Fibroblast of skin of left quadriceps (primary cell): Measurements from ENCODE around the gene KIDINS220.

Experiments
- DNase-seq, 2 experiments: peaks; one replicate each; pipeline ENCODE4 v3.0.0-alpha.2; 2013; ENCODE audit warnings: low read depth in 2 of 2

The KIDINS220 gene

GRCh38 chr2:8836971-8837794 is at the start of gene KIDINS220:
Gene KIDINS220 (minus strand): TSS chr2:8837613. CDS start chr2:8827093, 10,520 bp downstream.
- DNase-seq, result peak; percentile 58 to 65

GRCh38 chr2:8886876-8887275 is 49.5 kb upstream of the KIDINS220 start:
- DNase-seq, result no peak

DNA sequence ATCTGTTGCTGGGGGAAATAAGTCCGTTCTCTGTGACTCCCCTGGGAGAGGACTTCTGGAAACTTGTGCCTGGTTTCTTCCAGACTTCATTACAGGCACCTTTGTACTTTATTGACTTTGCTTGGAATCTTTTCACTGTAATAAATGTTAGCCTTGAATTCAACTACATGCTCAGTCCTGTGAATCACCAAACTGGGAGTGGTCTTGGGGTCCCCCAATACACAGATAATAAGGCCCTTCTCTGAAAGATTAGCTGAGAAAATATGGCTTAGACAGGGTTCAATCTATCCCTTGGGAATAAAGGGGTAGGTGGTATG is 48.7 kb upstream of the KIDINS220 start:
- DNase-seq, result no peak

DNA sequence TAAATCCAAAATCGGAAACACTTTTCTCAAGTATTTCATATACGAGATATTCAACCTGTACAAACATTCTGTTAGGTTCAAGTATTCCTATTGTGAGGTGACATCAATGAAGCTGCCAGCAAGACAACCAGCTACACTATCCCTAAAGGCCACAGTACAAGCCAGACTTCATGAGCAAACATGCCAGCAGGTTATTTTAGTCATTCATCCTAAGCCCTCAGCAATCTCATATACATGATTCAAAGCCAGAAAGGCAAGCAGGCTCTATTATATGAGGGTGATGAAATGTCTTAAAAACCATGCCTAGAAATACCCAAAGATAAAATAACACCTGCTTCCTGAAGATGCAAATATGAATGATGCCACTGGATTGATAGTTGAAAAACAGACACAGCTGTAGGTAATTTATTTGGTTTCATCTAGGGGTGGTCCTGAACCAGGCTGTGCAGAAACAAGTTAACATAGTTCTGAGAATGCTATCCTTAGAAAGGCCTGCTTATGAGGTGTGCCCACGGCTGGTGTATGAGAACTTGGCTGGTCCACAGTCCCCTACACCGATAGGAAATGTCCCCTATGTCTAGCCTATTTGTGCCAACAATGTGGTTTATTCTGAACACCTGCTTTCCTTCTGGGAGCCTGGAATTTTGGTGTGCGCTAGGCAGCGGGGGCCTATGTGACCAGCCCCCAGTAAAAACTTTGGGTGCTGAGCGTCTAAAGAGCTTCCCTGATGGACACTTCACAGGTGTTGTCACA is 48.2 kb upstream of the KIDINS220 start:
- DNase-seq, result no peak

DNA sequence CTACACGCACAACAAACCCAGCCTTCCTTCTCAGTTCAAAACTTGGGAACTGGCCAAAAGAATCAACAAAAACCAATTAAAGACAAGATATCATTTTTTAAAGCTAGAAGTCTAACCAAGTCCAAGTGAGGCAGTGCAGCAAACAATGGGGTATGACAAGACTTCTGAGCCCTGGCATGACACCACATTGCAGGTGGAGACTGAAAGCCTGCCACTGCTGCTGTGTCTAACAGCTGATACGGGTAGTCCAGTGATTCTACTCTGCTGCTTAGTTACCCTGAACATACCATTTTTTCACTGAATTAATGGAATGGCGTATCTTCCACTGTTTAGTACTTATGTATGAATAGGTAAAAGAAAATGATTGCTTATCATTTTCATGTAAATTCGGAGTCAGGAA is 47.4 kb upstream of the KIDINS220 start:
- DNase-seq, result no peak

DNA sequence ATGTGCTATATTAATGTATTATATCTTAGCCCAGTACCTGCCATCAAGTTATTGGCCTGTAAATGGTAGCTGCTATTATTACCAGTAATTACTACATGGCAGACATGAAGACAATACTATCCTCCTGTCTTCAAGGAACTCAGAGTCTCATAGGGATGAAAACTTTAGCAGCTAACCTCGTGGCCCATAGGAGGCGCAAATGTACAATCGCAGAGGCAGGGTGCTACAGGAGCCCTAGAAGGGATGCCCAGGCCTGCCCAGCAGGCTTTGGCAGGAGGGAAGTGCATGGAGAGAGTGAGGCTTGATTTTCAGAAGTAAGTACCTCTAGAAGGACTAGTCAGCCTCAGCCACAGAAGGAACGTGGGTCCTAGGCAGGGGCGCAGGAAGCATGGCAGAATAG is 44.7 kb upstream of the KIDINS220 start:
- DNase-seq, result no peak

DNA sequence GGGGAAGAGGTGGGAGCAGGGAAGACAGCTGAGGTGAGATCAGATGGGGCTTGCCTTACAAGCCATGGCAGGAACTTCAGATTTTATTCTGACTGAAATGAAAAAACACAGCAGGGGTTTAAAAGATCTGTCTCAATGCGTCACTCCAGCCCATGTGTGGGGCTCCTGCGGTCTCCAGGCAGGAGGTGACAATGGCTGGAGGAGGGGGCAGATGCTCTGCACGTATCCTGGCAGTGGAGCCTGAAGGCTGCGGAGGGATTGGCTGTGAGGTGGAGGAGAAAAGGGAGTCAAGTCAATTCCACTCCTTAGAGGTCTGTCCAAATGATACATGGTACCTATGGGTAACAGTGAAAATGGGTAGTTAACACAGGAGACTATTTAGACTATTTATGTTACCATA is 40.5 kb upstream of the KIDINS220 start:
- no peak for DNase-seq

- DNase-seq, result no peak
Measured at GRCh38 chr2:8877332-8877731, 39.9 kb upstream of the KIDINS220 start.

DNA sequence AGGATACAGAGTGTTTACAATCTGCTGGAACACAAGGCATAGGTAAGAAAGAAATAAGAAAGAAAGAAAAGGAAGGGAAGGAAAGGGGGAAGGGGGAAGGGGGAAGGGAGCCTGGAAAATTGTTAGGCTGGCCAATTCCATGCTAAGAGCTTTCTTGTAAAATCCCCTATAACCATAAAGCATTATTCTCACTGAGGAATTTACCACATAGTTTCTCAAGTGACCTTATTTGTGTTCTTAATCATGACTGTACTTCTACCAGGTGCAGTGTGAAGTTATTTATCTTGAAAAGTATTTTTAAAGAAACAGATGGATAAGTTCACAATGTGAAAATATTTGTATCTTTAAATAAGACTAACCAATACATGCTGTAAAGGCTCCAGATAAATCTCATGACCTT is 39.2 kb upstream of the KIDINS220 start:
- no peak for DNase-seq

GRCh38 chr2:8872821-8873432 is 35.5 kb upstream of the KIDINS220 start:
- DNase-seq, result peak; percentile 34 to 36

GRCh38 chr2:8870441-8870840 is 33.0 kb upstream of the KIDINS220 start:
- DNase-seq, result no peak

DNA sequence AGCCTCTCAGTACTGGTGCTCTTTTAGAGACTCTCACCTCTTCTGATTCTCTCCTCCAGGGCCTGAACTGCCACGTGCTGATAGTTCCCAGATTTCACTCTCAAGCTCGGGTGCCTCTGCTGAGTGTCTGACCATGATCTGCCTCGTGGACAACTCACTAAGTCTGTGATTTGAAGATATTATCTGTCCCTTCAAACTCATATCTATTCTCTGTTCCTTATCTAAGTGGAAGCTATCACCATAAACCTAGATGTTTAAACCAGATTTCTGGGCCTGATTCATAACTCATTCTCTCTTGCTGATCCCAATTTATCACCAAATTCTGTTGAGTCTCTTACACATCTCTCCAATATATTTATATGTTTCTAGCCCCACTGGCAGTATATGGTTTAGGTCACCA is 29.9 kb upstream of the KIDINS220 start:
- DNase-seq, result no peak

DNA sequence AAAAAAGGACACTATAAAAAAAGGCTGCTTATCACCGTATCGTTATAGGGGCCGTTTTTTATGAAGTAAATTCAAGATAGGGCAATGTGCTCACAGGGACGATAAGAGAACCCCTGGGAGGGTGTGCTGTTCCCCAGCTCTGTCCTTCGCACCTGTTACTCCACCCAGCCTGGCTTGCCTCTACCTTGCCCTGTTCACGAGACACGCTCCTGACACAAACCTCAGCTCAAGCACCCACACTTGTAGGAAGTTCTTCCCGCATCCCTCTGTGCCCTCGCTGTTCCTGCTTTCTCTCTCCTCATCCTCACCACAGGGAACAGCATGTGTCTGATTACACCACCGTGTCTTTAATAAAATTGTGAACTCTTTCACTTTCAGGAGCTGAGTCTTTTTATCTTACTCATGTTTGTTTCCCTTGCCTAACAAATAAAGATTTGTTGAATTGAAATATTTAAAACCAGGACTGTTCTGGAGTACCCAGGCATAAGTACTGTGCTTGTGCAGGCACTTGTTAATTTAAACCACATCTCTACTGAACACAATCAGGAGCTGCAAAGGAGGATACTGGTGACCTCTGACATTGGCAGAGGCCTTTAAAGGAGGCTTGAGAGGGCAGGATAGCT is 26.0 kb upstream of the KIDINS220 start:
- DNase-seq, result no peak

- no peak for DNase-seq
Measured at GRCh38 chr2:8862230-8862629, 24.8 kb upstream of the KIDINS220 start.

DNA sequence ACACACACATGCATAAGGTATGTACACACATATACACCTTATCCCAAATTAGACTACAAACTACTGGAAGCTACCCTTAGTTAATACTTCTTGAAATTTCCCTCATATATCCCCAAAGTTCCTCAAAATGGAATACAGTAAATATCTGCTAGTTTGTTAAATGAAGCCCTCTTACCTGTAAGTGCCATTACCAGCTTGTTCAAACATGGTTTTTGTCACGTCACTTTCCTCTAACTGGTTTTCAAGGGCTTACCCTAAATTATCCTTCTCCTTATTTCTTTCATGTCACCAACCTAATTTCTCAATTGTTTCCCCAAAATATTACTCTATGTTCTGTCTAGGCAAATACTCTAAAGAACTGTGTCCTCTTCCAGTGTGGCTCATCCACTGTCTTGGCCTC is 24.4 kb upstream of the KIDINS220 start:
- no peak for DNase-seq

- DNase-seq, result no peak
Measured at GRCh38 chr2:8860239-8860638, 22.8 kb upstream of the KIDINS220 start.

GRCh38 chr2:8858910-8859309 is 21.5 kb upstream of the KIDINS220 start:
- DNase-seq, result no peak

- DNase-seq, result no peak
Measured at GRCh38 chr2:8858264-8858663, 20.9 kb upstream of the KIDINS220 start.

DNA sequence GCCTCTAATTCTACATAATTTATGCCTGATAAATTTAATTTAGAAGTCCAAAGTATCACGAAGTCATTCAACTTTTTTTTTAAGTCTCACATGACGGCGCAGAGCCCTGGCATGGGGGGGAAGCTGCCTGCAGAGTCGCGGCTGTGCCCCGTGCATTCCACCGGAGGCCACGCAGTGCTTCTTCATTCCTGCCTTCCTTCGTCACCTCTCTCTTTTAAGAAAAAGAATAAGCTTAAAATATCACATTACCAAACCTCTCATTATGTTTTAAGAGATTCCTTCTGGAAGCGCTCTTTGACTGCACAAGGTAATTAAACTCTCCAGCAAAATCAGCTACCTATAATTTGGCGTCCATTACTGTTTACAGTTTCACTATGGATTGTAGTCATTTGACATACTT is 20.3 kb upstream of the KIDINS220 start:
- no peak for DNase-seq

- DNase-seq, result no peak
Measured at GRCh38 chr2:8856176-8856575, 18.8 kb upstream of the KIDINS220 start.

- DNase-seq, result no peak
Measured at GRCh38 chr2:8855010-8855409, 17.6 kb upstream of the KIDINS220 start.

DNA sequence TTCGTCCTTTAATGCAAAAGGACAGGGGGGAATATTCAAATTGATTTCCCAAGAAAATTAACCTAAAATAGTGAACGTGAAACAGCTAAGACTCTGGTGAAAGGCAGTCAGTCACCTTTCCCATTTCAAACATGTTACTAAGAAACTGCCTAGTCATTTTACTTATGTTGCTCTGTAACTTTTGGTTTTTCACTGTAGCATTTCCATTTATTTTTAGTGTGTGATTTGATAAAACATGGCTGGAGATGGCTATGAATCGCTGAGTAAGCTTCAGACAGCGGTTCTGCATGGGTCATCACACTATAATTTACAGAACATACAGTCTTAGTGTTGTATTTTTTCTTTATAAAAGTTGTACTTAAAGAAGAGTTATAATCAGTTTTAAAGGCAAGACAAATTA is 16.0 kb upstream of the KIDINS220 start:
- DNase-seq, result no peak
